ENCODE results near the gene MEAK7.

Gene MEAK7

DNA sequence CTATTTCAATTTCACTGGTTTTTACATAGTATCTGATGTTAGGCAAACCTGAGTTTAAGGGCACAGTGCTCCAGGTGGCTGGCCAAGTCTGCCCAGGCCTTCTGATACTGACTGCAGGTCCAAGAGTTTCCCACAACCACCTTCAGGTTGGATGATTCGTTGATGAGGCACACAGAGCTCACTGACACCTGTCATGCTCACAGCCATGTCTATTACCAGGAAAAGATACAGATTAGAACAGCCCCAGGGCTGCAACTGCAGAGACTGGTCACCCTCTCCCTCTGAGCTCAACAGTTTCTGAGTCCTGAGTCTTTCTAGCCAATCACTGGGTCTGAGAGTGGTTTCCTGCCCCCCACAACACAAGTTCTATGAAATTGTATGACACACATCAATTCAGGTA, 37.2 kb downstream of the MEAK7 start:
- DNase-seq (ENCODE audit: low read depth in 3 of 3), result no peak

DNA sequence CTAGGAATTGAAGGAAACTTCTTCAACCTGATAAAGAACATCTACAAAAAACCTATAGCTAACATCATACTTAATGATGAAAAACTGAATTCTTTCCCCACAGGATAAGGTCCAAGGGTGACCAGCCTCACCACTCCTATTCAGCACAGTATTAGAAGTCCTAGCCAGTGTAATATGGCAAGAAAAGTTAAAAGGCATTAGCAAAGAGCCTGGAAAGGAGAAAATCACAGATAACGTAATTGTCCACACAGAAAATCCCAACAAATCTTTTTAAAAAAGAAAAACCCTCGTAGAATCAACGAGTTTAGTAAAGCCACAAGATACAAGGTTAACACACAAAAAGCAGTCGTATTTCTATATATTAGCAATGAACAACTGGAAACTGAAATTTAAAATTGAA, 37.8 kb downstream of the MEAK7 start:
- no peak for DNase-seq (ENCODE audit: low read depth in 3 of 3)

- DNase-seq (ENCODE audit: low read depth in 3 of 3), result no peak
Measured at GRCh38 chr16:84465154-84465553, 39.3 kb downstream of the MEAK7 start.

DNA sequence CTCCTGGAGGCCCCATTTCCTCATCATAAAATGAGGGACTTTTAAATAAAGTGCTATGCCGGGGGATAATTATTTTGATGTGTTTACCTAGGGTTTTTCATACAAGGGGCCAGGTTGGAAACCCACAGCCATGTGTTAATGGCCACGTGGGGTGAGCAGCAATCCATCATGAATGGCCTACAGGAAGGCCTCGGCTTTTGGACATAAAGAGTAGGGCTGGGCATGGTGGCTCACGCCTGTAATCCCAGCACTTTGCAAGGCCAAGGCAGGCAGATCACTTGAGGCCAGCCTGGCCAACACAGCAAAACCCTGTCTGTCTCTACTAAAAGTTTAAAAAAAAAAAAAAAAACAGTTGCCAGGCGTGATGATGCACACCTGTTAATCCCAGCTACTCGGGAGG, 40.3 kb downstream of the MEAK7 start:
- DNase-seq (ENCODE audit: low read depth in 3 of 3), result no peak

DNA sequence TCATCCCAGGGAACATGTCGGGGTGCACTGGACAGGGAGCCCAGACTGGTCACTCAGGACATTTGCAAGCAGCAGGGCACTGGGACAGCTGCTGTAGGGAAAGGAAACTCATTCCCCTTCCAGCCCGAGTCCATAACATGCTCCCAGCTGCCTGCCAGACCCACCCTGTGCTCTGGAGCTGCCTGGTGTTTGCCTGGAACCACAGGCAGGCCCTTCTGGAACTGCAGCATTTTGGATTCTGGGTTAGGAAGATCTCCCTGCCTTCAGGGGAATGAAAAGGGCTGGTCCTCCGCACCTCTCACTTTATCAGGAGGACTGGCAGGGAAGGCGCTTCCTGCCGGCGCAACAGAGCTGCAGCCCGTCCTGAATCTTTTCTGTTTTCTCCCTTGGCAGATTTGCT, 41.2 kb downstream of the MEAK7 start:
- DNase-seq (ENCODE audit: low read depth in 3 of 3), result no peak

DNA sequence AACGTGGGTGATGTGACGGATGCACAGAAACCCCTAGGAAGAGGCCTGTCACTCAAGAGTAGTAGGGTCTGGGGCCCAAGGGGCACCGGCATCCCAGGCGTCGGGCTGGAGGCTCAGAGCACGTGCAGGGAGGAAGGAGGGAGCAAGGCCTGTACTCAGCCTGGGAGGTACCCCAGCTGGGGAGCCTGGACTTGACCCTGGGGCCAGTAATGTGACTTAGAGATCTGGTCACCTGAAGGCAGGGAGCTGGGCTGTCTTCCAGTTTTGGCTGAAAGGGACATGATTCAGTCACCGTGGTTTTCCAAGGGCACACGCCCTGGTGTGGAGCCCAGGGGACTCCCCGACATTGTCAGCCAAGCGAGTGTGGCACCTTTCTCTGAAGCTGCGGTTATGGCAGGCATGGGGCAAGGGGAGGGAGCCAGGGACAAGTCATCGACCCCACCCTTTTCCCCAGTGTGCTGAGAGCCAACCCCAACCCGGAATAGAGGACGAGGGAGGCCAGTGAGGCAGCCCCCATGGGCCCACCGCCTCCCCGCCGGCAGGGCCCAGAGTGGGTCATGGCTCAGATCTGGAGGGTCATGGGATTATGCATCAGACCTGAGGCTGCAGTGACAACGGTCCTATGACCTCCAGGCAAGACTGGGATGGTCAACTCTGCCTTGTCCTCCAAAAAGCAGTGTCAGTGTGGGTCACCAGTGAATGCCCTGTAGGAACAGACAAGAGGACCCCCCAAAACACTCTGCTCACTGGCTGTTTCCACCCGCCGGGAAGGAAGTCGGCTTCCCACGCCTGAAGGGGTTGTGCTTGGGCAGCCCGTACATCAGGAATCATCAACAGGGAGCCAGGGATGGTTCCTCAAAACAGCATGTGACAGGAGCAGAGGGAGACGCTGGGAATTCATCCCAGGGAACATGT, 41.9 kb downstream of the MEAK7 start:
- no peak for DNase-seq (ENCODE audit: low read depth in 3 of 3)

DNA sequence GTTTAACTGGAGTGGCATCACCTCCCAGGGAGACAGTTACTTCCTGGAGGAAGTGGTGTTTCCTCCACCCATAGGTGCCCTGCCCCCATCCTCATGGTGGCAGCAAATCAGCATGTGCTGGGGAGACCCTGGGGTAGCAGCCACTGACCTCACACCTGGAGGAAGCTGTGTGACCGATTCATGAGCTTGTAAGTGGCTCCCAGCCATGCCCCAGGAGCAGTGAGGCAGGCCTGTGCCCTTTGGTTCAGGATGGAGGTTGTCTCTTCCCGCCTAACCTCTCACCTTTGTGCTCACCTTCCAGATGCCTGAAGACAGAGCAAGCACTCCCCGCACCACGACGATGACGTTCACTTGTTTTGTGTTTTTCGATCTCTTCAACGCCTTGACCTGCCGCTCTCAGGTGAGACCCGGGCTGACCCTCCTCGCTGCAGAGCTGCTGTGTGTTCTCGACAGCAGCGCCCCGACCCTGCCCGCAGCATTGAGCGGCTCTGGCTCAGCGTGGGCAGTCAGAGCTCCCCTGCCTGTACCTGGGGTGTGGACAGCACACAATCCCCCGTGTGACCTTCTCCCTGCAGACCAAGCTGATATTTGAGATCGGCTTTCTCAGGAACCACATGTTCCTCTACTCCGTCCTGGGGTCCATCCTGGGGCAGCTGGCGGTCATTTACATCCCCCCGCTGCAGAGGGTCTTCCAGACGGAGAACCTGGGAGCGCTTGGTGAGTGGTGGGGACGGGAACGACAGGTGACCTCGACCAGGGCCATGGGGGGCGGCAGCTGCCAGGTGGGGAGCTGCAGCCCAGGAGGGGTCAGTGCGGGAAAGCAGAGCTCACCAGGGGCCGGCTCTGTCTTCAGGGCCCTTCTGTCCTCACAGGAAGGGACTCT, 42.8 kb downstream of the MEAK7 start:
- DNase-seq (ENCODE audit: low read depth in 3 of 3), result no peak

DNA sequence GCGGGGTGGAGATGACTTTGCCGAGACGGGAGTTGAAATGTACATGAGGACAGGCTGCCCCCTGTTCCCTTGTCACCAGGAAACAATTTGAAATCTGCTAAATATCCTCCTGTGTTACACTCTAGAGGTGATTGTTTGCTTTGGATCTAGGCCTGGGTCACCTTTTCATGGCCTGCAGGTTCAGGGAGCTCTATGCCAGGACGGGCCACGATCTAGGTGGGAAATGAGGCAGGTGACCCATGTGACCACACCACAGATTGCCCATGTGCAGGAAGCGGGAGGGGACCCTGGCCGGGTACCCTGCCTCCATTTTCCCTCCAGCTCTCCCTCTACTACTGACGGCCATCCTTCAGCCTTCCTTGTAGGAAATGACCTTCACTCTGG, 43.4 kb downstream of the MEAK7 start:
- DNase-seq (ENCODE audit: low read depth in 3 of 3), result no peak

- DNase-seq (ENCODE audit: low read depth in 3 of 3), result no peak
Measured at GRCh38 chr16:84460406-84461028, 43.9 kb downstream of the MEAK7 start.

GRCh38 chr16:84459941-84460405, 44.5 kb downstream of the MEAK7 start:
- no peak for DNase-seq (ENCODE audit: low read depth in 3 of 3)

DNA sequence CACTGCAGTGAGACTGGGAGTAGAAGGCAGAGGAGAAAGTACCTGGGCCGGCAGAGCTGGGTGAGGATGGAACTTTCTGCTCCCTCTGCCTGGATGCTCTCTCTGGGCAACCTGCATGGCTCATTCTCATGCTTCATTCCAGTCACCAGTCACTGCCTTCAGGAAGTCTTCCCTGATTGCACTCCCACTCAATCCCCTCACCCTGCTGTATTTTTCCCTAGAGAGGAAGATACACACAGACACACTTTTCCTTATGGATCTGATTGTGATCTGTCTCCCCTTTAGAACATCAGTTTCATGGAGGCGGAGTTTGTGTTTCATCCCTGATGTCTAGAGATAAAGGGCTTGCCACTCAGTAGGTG, 44.9 kb downstream of the MEAK7 start:
- no peak for DNase-seq (ENCODE audit: low read depth in 3 of 3)

DNA sequence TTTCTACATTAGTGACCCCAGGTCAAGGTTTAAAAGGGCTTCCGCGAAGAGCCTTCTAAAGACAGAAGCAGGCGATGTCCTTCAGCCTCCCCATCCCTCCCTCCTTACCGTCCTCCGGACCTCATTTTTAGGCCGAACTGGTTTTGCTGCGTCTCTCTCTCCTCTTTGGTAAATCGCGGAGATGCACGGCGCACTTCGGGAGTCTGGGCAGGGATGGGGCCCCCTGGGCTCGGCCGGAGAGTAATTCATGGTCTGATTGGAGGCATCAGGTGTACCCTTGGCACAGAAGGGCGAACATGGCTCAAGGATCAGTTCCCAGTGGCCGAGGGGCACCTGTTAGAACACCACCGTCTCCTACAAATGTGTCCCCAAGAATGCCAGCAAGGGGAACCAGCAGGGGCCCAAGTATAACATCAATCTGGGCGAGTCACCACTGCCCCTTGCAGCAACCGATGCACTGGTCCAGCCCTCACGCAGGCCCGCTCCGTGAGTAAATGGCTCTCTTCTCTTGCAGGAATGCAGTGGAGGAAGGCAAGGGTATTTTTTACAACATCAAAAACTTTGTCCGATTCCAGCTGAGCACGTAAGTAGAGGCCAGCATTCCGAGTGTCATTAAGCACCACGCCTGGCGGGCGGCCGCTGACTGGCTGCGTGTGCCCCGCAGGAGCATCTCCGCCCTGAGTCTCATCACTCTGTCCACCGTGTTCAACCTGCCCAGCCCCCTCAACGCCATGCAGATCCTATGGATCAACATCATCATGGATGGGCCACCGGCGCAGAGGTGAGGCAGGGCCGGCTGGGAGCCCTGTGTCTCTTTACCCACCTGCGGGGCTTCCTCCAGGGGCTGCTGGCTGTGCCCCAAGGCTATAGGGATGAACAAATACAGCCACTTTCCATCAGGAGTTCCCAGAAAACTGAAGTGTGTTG, 45.6 kb downstream of the MEAK7 start:
- no peak for DNase-seq (ENCODE audit: low read depth in 3 of 3)

- DNase-seq (ENCODE audit: low read depth in 3 of 3), result no peak
Measured at GRCh38 chr16:84455031-84455430, 49.4 kb downstream of the MEAK7 start.

All from stimulated activated CD4-positive, alpha-beta T cell treated with anti-CD3 and anti-CD28 coated beads, TNF-alpha, amount 100 ng/mL, for 48 hours (primary cell).